IMR-90 (cell line): ENCODE results near the gene SH3RF3.

ENCODE experiments used
- BHLHE40 ChIP-seq: fragments of 150-350 bp; IDR thresholded peaks from 2 replicates; pipeline ENCODE4 v1.6.1; 2016; ENCODE audit warnings: mild to moderate bottlenecking, low read depth, low read length
- CEBPB ChIP-seq: IDR thresholded peaks from 2 replicates; pipeline ENCODE4 v1.6.1; 2012; ENCODE audit warnings: low read depth, low read length, improper control_type of control experiment
- MAFK ChIP-seq: IDR thresholded peaks from 2 replicates; pipeline ENCODE4 v1.6.1; 2012; ENCODE audit warnings: low read depth, low read length, improper control_type of control experiment
- MXI1 ChIP-seq: IDR thresholded peaks from 2 replicates; pipeline ENCODE4 v1.6.1; 2012; ENCODE audit warnings: low read depth, mild to moderate bottlenecking, low read length, moderate library complexity, borderline replicate concordance
- NFE2L2 ChIP-seq: fragments of 150-350 bp; IDR thresholded peaks from 2 replicates; pipeline ENCODE4 v1.6.1; 2016; ENCODE audit warnings: low read depth, mild to moderate bottlenecking, low read length
- POLR2A ChIP-seq: IDR thresholded peaks from 2 replicates; pipeline ENCODE4 v1.6.1; 2012; ENCODE audit warnings: mild to moderate bottlenecking, low read depth, low read length
- RAD21 ChIP-seq: IDR thresholded peaks from 2 replicates; pipeline ENCODE4 v1.6.1; 2012; ENCODE audit warnings: low read length, improper control_type of control experiment
- RFX5 ChIP-seq: IDR thresholded peaks from 2 replicates; pipeline ENCODE4 v1.8.0; 2012; ENCODE audit warnings: low read depth, mild to moderate bottlenecking, low read length, moderate library complexity
- TF ChIP-seq, protein P1 (sequence below): conservative IDR thresholded peaks from 2 replicates; pipeline ENCODE4 v1.5.1; 2012; ENCODE audit warnings: mild to moderate bottlenecking, low read depth, low read length, improper control_type of control experiment
- TF ChIP-seq, protein P2 (sequence below): fragments of 150-350 bp; IDR thresholded peaks from 2 replicates; pipeline ENCODE4 v1.6.1; 2016; ENCODE audit warnings: low read depth, mild to moderate bottlenecking, low read length, moderate library complexity, borderline replicate concordance
- TF ChIP-seq, protein P3 (sequence below): fragments of 150-350 bp; IDR thresholded peaks from 2 replicates; pipeline ENCODE4 v1.6.1; 2017; ENCODE audit warnings: mild to moderate bottlenecking, antibody characterized with exemption, low read length, low read depth

DNA sequence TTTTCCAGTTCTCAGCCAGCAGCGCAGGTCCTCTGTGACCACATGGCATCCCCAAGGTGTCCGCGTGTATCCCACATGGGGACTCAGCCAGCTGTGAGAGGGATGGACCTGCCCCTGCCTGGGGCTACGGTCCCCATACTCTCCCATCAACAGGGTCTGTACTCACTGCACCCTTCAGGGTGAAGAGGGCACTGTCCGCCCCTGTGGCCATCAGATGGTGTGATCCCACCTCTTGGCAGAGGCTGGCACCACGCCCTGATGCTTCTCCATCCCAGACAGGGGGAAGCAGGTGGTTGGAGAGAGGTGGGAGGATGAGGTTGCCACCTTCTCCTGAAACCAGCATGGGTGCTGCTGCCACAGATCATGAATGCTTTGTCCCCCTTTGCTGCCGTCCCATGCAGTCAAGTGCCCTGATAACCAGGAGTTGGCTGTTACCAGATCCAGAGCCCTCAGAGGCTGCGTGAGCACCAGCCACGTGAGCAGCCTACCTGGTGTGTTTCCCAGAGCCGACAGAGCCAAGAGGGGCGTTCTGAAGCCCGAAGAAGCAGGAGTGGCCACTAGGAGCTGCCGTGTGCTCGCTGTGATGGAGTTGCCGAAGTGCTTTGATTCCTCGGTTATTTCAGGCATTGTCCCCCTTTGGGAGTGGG, 93.9 kb downstream of the SH3RF3 start:
- TF ChIP-seq, protein P1, sequence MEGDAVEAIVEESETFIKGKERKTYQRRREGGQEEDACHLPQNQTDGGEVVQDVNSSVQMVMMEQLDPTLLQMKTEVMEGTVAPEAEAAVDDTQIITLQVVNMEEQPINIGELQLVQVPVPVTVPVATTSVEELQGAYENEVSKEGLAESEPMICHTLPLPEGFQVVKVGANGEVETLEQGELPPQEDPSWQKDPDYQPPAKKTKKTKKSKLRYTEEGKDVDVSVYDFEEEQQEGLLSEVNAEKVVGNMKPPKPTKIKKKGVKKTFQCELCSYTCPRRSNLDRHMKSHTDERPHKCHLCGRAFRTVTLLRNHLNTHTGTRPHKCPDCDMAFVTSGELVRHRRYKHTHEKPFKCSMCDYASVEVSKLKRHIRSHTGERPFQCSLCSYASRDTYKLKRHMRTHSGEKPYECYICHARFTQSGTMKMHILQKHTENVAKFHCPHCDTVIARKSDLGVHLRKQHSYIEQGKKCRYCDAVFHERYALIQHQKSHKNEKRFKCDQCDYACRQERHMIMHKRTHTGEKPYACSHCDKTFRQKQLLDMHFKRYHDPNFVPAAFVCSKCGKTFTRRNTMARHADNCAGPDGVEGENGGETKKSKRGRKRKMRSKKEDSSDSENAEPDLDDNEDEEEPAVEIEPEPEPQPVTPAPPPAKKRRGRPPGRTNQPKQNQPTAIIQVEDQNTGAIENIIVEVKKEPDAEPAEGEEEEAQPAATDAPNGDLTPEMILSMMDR = no peak
- TF ChIP-seq POLR2A = no peak
- TF ChIP-seq RAD21 = no peak
- TF ChIP-seq RFX5 = no peak
- no peak for TF ChIP-seq NFE2L2
- no peak for TF ChIP-seq CEBPB
- TF ChIP-seq MAFK = no peak
- TF ChIP-seq BHLHE40 = no peak
- TF ChIP-seq, protein P2, sequence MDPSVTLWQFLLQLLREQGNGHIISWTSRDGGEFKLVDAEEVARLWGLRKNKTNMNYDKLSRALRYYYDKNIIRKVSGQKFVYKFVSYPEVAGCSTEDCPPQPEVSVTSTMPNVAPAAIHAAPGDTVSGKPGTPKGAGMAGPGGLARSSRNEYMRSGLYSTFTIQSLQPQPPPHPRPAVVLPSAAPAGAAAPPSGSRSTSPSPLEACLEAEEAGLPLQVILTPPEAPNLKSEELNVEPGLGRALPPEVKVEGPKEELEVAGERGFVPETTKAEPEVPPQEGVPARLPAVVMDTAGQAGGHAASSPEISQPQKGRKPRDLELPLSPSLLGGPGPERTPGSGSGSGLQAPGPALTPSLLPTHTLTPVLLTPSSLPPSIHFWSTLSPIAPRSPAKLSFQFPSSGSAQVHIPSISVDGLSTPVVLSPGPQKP = no peak
- TF ChIP-seq MXI1 = no peak
- TF ChIP-seq, protein P3, sequence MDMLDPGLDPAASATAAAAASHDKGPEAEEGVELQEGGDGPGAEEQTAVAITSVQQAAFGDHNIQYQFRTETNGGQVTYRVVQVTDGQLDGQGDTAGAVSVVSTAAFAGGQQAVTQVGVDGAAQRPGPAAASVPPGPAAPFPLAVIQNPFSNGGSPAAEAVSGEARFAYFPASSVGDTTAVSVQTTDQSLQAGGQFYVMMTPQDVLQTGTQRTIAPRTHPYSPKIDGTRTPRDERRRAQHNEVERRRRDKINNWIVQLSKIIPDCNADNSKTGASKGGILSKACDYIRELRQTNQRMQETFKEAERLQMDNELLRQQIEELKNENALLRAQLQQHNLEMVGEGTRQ = no peak
